HEK293 (cell line): Measurements from ENCODE around the gene PHKA2.

Experiments used
- CTCF ChIP-seq: fragments of 450-650 bp; formaldehyde crosslinking; IDR thresholded peaks from 2 replicates; pipeline ENCODE4 v1.5.1; 2016; ENCODE audit warnings: missing biosample characterization, missing genetic modification characterization
- GLIS2 ChIP-seq: fragments of 450-650 bp; formaldehyde crosslinking; IDR thresholded peaks from 2 replicates; pipeline ENCODE4 v1.5.1; 2016; ENCODE audit warnings: missing biosample characterization, missing genetic modification characterization
- MEIS1 ChIP-seq: sonication (generic); formaldehyde crosslinking; IDR thresholded peaks from 2 replicates; pipeline ENCODE4 v1.8.1; 2022; ENCODE audit warnings: missing genetic modification reagents, mild to moderate bottlenecking, borderline replicate concordance
- PBX3 ChIP-seq: sonication (generic); formaldehyde crosslinking; IDR thresholded peaks from 2 replicates; pipeline ENCODE4 v1.8.1; 2022; ENCODE audit warnings: mild to moderate bottlenecking, moderate library complexity, missing genetic modification reagents
- REST ChIP-seq: fragments of 450-650 bp; formaldehyde crosslinking; IDR thresholded peaks from 2 replicates; pipeline ENCODE4 v1.5.1; 2016; ENCODE audit warnings: missing biosample characterization, missing genetic modification characterization
- ZNF239 ChIP-seq: fragments of 450-650 bp; formaldehyde crosslinking; IDR thresholded peaks from 2 replicates; pipeline ENCODE4 v1.5.1; 2016; ENCODE audit warnings: missing biosample characterization, missing genetic modification characterization
- ZNF677 ChIP-seq: fragments of 450-650 bp; IDR thresholded peaks from 2 replicates; pipeline ENCODE4 v1.5.0; 2018; ENCODE audit warnings: missing biosample characterization, mild to moderate bottlenecking, missing genetic modification characterization, moderate library complexity

GRCh38 chrX:18879144-18879543 lies 104.8 kb downstream of the PHKA2 start:
- no peak for TF ChIP-seq GLIS2 (tag by site-specific recombination)
- no peak for TF ChIP-seq PBX3
- TF ChIP-seq ZNF239 (tag by site-specific recombination), result no peak
- no peak for TF ChIP-seq ZNF677 (tag by site-specific recombination)
- TF ChIP-seq REST (tag by site-specific recombination), result no peak
- TF ChIP-seq MEIS1 (CRISPR knock-in tag), result no peak
- no peak for TF ChIP-seq CTCF (tag by site-specific recombination)
